CD4-positive, alpha-beta T cell treated with Interleukin-1 beta for 1 hour (primary cell): Measurements from ENCODE around the gene CUEDC2.
A peak's percentile ranks its signal among the peaks of the same experiment; 100 is the strongest.

ENCODE experiments used
- DNase-seq, 2 donors: peaks; one replicate each; pipeline ENCODE4 v3.0.0-alpha.2; 2020 to 2022

Gene CUEDC2

DNA sequence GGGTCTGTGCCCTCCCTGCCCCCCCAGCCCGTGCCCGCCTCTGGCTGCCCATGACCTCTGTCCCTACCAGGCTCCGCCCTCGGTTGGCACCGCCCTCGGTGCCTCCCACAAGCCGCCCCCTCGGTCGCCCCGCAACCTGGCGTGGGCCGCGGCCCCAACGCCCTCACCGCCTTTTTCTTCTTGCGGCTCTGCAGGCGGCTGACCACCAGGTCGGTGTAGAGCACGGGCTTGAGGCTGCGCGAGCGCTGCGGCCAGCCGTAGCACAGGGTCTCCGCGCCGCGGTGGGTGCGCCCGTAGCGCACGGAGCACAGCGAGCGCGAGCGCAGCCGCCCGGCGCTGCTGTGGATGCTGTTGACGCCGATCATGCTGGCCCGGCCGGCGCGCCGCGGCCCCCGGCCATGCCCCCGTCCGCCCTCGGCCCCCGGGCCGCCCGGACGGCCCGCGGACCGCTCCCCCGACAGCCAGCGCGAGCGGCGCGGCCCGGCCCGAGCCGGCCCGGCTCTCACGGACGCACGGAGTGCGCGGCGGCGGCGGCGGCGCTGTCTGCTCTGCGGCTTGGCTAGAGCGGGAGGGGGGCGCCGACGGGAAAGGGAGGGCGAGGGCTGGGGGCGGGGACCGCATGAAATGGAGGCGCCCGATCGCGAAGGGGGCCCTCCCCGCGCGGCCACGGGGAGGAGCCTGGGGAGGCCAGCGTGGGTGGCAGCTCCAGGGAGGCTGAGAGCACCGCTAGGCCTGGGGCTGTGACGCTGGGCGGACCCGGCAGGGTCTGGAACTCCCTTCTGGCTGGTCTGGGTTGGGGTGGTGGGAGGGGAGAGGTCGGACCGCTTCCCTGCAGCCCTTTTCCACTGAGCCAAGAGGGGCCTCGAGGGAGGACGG is 23.4 kb downstream of the CUEDC2 start:
- peak; percentile 72 to 77 for DNase-seq

DNA sequence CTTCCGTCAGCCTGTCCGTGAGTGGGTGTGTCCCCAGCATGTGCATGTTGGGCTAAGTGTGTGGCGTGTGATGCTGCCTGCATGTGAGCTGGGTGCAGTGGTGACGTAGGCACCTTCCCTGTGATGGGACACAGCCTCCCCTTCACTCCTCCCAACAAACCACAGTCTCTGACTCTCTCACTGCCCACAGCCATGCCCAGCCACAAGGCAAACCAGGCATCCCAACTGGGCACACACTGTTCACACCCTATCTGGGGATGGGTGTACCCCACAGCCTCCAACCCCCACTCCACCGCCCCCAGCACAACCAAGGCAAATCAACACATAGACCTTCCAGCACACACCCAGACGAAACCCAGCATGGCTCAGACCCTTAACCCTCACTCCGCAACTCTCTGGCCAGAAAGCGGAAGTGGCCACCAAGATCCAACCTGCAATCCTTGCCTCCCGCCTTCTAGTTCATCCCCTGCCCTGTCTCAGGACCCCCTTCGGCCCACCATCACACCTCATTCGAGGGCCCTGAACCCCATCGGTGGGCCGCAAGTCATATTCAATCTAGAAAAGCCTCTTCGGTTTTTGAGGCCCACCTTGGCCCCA is 24.1 kb downstream of the CUEDC2 start:
- peak in 1 of 2 donors; percentile 15 for DNase-seq

DNA sequence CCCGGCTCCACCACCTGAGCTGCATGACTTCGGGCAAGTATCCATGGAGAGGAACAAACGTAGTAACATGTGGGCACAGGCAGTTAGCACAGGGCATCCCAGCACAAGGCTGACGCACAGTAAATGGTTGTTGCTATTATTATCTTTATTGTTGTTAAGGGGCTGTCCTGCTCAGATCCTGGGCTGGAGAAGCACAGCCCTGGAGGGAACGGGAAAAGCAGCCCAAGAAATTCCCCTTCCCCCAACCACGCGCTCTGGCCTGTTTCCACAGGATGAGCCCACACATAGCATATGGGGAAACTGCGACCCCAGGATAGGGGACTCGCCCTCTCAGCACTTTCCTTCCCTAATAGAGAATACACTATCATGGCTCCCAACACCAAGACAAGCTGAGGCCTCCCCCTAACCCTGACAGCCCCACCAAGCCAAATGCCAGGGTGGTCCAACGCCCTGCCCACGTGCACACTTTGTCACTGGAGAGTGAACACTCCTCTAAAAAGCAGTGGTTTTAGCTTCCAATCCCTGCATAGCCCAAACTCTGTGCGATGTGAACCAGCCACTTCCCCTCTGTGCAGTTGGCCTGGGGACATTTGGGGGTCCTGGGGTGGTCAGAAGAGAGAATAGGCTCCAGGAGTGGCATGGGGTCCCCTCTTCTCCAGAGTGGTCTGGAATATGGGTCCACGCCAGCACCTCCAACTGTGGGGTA is 24.8 kb downstream of the CUEDC2 start:
- DNase-seq, result peak in 1 of 2 donors; percentile 11

DNA sequence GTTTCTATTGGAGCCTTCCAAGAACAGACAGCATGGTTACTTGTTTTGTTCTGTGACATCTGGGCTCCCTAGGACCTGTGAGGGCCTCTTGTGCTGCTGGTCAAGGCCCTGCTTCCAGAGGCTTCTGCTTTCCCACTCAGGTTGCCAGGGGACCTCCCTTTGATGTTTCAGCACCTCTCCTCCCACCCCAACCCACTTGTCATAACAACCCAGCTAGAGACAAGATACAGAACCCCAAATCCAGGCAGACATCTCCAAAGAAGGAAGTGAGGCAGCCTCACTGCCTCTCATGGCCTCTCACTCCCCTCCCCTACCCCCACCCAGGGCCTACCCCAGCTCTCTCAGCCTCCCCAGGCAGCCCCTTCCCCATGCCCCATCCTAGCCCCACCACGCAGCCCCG is 25.6 kb downstream of the CUEDC2 start:
- DNase-seq, result peak in 1 of 2 donors; percentile 25

DNA sequence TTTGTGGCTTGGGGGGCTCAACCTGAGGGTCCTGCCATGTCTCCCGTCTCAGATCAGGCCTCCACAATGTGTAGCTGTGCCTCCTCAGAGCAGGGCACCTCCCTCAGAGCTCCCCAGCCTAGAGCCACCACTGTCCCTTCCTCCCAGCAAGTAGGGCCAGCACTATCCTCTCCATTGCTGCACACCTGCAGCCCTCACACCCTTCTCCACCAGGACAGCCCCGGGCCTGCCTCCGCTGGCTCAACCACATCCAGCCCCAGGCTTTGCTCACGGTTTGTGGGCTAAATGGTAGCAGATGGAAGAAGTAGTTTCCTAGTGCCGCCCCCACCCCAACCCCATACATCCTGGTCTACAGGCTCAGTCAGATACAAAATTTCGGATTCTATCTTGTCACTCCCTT is 26.7 kb downstream of the CUEDC2 start:
- DNase-seq, result peak in 1 of 2 donors; percentile 39

DNA sequence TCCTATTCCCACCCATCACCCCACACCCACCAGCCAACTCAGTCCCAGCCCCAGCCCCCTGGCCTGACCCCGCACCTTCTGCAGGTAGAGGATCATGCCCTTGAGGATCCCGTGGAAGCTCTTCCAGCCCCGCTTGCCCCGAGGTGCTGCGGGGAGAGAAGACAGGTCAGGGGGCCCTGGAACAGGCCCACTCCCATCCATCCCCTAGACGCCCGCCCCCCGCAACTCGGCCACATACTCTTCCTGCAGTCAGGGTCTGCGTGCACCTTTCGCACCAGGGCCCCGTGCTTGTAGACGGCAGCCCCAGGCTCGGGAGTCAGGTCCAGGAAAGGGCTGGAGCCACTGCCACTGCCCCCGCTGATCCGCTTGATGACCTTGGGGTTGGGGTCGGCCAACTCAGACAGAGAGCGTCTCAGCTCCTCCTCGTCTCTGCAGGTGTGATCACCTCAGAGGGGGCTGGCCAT is 27.2 kb downstream of the CUEDC2 start:
- DNase-seq, result peak in 1 of 2 donors; percentile 36

DNA sequence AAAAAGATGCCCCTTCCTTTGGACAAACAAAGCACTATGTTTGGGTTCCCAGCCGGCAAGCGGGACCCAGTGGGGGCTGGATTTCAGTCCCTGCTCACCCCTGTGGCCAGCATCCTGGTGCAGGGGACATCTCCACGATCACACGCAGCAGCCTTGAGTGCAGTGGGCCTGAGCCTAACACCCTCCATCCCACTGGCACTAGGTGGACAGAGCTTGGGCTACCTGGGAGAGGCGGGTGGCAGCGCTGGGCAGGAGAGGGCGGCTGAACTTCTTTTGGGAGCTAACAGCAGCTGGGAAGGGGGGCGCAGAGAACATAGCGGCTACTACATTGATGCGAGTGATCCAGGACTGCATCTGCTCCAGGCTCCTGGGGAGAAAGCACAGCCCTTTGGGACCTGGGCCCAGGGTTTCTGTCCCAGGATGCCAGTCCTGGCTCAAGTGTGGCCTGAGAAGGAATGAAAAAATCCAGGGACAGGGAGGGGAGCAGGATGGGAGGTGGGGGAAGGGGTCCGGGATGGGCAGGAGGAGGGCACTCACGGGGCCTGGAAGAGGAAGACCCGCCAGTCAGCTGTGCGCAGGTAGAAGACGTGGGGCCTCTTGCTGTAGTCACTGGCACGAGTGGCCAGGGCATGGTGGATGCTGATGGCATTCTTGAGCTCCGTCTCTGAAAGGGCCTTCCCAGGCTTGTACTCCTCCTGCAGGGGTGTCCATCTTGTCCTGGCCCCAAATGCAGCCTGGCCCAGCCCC is 27.8 kb downstream of the CUEDC2 start:
- peak; percentile 26 to 40 for DNase-seq

DNA sequence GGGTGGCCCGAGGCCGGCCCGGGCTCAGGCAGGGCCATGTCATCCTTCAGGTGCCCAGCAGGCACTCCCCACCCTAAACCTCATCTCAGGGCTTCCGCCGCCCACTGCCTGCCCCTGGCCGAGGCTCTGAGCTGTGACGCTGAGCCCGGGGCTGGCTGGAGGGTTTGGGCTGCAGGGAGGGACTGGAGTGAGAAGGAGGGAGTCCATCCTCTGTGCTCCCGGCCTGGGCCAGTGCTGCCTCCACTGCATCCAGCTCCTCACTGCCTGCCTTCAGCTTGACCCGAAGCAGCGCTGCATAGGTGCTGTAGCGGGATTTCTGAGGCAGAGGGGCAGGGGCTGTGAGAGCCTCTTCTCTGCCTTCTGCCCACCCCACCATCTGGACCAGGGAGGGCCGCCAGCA is 29.3 kb downstream of the CUEDC2 start:
- peak in 1 of 2 donors; percentile 13 for DNase-seq

DNA sequence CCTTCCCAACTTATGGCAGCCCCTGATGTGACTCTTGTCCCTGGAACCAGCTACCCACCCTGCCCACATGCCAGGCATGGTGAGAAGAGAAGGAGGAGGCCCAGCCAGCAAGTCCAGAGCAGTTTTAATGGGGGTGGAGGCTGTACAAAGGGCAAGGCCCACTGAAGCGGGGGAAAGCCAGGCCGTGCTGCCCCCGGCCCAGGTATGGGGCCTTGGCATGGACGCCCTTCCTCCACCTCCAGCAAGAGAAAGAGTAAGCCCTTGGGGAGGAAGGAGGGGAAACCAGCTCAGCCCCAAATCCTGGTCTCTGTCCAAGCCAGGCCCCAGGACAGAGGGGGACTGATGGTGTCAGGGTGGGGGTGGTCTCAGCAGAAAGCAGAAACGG is 29.9 kb downstream of the CUEDC2 start:
- DNase-seq, result peak in 1 of 2 donors; percentile 8

DNA sequence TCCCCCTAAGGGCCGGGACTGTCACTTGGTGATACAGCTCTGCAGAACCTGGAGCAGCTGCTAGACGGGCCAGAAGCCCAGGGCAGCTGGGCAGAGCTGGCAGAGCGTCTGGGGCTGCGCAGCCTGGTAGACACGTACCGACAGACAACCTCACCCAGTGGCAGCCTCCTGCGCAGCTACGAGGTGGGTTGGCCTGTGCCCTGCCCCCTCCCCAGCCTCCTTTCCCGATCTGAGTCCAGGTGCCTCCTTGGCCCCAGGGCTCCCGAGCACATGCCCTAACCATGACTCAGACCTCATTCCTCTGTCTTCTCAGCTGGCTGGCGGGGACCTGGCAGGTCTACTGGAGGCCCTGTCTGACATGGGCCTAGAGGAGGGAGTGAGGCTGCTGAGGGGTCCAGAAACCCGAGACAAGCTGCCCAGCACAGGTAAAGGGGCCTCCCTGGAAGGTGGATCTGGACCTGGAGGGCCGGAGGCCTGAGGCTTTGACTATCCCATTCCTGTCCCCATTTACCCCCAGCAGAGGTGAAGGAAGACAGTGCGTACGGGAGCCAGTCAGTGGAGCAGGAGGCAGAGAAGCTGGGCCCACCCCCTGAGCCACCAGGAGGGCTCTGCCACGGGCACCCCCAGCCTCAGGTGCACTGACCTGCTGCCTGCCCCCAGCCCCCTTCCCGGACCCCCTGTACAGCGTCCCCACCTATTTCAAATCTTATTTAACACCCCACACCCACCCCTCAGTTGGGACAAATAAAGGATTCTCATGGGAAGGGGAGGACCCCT is 30.5 kb downstream of the CUEDC2 start:
- DNase-seq, result peak in 1 of 2 donors; percentile 12

DNA sequence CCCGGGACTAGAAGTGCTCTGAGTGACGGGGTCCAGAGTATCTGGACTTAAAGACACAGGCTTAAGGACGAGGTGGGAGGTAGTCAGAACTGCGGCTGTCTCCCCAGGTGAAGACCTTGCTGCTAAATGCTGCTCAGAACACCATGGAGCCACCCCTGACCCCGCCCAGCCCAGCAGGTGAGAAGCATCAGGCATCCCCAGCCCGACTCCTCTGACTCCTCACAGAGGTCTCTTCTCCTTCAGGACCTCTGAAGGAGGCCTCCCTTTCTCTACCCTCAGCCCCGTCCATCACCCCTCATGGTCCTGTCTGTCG is 31.1 kb downstream of the CUEDC2 start:
- DNase-seq, result no peak

DNA sequence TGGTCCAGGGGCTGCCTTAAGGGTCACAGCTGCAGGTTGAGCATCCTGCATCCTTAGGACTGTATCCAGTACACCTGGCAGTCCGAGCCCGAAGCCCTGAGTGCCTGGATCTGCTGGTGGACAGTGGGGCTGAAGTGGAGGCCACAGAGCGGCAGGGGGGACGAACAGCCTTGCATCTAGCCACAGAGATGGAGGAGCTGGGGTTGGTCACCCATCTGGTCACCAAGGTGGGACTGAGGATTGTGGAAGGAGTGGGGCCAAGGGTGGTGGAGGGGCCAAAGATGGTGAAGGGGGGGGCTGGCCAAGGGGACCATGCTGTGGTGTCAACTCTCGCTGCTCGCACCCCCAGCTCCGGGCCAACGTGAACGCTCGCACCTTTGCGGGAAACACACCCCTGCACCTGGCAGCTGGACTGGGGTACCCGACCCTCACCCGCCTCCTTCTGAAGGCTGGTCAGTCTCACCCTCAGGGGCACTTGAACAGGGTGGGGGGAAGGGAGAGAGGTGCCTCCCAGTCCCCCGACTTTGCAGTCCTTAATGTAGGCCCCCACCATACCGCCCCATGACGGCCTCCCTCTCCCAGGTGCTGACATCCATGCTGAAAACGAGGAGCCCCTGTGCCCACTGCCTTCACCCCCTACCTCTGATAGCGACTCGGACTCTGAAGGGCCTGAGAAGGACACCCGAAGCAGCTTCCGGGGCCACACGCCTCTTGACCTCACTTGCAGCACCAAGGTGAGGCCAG is 31.6 kb downstream of the CUEDC2 start:
- no peak for DNase-seq

DNA sequence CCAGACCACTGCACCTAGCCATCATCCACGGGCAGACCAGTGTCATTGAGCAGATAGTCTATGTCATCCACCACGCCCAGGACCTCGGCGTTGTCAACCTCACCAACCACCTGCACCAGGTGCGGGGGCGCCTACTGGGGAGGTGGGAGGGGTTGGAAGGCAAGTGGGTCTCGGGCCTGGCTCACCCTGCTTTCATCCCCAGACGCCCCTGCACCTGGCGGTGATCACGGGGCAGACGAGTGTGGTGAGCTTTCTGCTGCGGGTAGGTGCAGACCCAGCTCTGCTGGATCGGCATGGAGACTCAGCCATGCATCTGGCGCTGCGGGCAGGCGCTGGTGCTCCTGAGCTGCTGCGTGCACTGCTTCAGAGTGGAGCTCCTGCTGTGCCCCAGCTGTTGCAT is 32.3 kb downstream of the CUEDC2 start:
- peak in 1 of 2 donors; percentile 12 for DNase-seq

DNA sequence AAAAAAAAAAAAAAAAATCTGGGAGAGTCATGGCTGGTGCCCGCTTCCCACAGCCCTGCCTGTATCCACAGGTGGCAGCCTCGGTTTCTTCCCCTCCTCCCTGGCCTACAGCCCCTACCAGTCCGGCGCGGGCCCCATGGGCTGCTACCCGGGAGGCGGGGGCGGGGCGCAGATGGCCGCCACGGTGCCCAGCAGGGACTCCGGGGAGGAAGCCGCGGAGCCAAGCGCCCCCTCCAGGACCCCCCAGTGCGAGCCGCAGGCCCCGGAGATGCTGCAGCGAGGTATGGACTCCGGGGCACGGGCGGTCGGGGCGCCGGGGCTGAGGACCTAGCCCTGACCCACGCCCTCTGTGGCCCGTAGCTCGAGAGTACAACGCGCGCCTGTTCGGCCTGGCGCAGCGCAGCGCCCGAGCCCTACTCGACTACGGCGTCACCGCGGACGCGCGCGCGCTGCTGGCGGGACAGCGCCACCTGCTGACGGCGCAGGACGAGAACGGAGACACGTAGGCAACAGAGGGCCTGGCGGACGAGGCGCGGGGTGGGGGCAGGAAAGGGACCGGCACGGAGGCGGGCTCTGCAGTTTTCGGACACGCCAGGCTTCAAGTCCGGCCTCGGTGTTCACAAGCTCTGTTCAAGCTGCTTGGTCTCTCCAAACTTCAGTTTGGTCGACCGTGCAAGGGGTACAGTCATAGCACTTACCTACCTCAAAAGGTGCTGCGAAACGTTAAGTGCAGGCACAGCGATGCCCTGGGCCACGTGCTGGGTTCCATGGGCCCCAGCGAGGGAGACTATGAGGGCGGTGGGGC is 33.0 kb downstream of the CUEDC2 start:
- peak; percentile 89 to 91 for DNase-seq

DNA sequence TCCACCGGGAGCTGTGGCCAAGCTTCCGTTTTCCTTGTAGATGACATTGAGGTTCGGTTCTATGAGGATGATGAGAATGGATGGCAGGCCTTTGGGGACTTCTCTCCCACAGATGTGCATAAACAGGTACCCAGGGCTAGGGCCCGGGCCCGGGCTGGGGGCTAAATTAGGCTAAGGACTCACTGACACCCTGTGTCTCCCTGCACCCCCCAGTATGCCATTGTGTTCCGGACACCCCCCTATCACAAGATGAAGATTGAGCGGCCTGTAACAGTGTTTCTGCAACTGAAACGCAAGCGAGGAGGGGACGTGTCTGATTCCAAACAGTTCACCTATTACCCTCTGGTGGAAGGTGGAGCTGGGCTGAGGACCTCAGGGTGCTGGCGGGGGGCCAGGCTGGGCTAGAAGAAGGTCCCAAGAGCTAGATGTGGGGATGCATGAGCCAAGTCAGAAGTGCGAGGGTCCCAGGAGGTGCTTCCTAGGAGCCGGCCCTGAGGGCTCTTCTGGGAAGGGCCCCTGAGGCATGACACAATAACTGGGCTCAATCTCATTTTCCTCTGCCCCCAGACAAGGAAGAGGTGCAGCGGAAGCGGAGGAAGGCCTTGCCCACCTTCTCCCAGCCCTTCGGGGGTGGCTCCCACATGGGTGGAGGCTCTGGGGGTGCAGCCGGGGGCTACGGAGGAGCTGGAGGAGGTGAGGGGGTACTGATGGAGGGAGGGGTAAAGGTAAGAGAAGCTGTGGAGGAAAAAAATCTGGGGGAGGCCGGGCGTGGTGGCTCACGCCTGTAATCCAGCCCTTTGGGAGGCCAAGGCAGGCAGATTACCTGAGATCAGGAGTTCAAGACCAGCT is 34.0 kb downstream of the CUEDC2 start:
- DNase-seq, result peak in 1 of 2 donors; percentile 11

DNA sequence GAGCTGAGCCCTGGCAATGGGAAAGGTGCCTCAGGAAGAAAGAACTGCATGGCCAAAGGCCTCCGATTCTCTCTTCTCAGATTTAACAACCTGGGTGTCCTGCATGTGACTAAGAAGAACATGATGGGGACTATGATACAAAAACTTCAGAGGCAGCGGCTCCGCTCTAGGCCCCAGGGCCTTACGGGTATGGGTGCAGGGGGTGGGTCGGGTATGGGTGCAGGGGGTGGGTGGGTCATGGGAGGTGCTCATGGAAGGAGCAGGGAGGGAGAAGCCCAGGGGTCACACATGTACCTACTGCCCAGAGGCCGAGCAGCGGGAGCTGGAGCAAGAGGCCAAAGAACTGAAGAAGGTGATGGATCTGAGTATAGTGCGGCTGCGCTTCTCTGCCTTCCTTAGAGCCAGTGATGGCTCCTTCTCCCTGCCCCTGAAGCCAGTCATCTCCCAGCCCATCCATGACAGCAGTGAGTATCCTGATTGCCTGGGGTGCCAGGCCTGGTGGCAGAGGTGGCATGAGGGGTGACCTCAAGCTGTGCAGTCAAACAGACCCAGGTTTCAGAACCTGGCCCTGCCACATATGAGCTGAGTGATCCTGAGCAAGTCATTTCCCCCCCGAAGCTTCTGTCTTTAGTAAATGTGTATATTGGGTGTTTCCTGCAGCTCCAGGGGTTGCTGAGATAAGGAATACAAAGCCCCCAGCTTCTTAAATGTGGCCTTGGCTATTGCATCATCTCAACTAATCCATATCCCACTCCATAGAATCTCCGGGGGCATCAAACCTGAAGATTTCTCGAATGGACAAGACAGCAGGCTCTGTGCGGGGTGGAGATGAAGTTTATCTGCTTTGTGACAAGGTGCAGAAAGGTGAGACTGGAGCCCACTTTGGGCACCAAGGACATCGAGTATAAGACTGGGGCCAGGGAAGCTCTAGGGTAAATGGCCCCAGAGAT is 34.9 kb downstream of the CUEDC2 start:
- DNase-seq, result peak in 1 of 2 donors; percentile 10

DNA sequence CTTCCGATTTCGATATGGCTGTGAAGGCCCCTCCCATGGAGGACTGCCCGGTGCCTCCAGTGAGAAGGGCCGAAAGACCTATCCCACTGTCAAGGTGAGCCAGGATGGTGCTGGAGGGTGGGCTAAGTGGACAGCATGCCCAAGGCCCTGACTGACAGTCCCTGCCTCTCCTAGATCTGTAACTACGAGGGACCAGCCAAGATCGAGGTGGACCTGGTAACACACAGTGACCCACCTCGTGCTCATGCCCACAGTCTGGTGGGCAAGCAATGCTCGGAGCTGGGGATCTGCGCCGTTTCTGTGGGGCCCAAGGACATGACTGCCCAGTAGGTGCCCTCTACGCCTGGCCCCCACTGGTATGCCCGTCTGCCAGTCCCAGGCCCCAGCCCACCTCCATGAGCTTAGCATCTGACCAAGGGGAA is 35.6 kb downstream of the CUEDC2 start:
- no peak for DNase-seq

DNA sequence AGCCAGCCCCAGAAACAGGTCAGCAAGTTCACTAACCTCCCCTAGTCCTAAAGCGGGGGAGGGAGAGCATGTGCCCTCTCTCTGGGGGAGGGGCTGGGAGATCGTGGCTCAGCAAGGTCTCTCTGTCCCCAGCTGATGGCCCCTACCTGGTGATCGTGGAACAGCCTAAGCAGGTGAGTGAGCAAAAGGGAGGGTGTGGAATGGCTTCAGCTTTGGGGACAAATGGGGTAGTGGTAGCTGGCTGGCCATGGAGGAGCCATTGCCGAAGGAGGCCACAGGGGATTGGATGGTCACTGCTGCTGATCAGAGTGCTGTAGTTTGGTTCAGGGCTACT is 36.1 kb downstream of the CUEDC2 start:
- peak in 1 of 2 donors; percentile 31 for DNase-seq
